Measurements from ENCODE around the gene HMGCS2.

HMGCS2 gene

DNA sequence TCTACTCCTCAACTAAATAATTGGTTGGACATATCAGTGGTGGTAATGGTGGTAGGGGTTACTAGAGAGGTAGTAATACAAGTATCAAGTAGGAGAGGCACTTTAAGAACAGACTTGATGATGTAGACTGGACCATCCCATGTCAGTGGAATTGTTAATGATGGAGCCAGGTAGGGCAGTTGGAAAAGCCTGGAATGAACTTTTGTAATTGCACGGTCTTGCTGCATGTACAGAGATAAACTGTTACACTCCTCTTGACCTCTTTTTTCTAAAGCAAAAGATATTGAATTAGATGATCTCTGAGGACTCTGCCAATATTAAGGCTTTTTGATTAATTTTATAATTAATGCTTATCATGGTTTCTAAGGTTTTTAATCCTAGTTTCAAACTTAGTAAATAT is 5.8 kb downstream of the HMGCS2 start:
- DNase-seq (ENCODE audit: low read depth), result no peak

DNA sequence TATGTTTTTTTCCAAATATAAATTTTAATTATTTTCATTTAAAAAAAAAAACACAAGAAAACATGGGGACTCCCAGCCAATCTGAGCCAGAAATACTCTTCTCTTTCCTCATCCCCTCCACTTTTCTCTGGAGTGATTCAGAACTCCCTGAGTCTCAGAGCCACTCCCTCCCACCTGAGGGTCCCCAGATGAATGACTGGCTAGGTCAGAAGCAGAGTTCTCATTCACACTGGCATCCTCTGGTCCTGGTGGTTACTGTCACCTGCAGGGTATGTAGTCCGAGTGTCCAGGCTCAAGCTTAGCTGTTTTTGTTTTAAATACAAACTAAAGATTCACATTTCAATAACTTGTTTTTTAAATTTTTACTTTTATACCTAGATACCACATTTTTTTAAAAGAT is 6.3 kb downstream of the HMGCS2 start:
- no peak for DNase-seq (ENCODE audit: low read depth)

DNA sequence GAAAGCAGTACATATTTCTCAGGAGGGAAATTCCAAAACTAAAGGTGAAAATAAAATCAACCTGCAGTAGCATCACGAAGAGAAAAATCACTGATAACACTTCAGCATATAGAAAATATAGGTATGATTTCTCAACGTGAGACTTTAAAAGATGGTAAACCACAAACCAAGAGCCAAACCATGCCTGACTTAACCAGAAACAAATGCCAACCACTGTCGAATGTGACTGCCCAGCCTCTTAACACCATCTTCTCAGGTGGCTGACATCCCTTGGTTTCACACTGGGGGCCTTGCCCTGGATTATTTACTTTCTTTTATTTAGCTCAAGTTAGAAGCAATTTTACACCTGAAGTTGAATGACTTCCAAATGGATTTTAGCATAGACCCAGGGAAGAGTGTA is 10.1 kb downstream of the HMGCS2 start:
- DNase-seq (ENCODE audit: low read depth), result no peak

- no peak for DNase-seq (ENCODE audit: low read depth)
Observed at GRCh38 chr1:119752592-119752991, 16.1 kb downstream of the HMGCS2 start.

GRCh38 chr1:119748040-119748439 is 20.7 kb downstream of the HMGCS2 start:
- no peak for DNase-seq (ENCODE audit: low read depth)

GRCh38 chr1:119747451-119747850 is 21.3 kb downstream of the HMGCS2 start:
- no peak for DNase-seq (ENCODE audit: low read depth)

DNA sequence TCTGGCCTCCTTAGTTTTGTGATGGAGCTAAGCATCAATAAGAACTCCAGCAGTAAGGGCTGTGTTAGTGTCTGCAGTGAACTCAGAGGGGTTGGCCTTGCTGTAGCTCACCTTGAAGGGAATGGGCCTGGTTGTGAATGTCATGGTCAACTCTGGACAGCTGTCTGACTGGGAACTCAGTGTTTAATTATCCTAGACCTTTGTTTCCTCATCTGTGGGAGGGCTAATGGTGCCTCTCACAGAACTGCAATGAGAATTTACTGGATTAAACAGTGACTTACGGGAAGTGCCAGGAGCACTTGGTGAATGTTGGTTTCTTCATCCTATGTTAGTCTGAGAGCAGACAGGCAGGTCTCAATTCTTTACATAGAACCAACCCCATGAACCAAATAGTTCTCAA is 23.7 kb downstream of the HMGCS2 start:
- no peak for DNase-seq (ENCODE audit: low read depth)

DNA sequence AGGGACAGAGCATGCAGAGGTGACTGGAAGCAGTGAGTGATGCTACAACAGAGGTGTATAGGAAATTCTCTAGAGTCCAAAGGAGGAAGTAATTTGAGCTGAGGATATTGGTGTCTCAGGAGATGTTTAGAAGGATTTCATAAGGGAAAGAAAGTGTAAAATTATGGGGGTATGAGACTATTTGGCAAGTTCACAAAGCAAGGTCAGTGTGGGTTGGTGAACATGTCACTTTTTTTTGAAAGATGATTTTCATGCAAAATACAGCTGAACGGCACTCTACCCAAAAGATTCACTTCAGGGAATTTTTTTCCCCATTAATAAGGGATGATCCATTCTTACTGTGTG is 24.1 kb downstream of the HMGCS2 start:
- no peak for DNase-seq (ENCODE audit: low read depth)

GRCh38 chr1:119743776-119744597 is 24.7 kb downstream of the HMGCS2 start:
- peak; percentile 26 for DNase-seq (ENCODE audit: low read depth)

DNA sequence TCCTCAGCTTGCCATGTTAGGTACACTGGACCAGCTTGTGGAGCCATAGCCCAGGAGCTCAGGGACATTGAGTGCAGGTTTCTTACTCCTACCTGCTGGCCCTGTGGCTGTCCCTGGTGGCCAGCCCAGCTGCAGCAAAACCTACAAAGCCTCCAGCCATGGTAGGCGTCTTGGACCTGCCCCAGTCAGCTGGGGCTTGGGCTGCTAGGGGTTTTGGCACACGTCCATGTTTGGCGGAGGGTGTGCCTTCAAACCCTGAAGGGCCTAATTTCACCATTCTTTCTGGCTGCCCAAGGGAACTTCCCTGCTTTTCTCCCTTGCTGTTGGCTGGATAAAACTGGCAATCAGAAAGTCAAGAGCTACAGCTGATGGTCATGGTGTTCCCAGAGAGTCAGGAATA is 25.4 kb downstream of the HMGCS2 start:
- DNase-seq (ENCODE audit: low read depth), result no peak

DNA sequence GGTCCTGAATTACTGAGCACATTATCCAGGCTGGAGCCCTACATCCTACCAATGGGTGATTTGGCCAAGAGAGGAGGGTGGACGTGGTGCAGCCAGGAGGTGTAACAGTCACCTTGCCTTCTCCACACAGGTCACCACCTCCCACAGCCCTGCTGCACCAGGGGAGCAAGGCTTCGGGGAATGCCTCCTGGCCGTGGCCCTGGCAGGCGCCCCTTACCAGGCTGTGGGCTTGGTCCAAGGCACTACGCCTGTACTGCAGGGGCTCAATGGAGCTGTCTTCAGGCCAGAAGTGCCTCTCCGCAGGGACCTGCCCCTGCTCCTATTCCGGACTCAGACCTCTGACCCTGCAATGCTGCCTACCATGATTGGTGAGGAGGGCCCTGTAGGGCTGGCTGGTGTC is 26.0 kb downstream of the HMGCS2 start:
- no peak for DNase-seq (ENCODE audit: low read depth)

GRCh38 chr1:119742202-119742601 is 26.5 kb downstream of the HMGCS2 start:
- DNase-seq (ENCODE audit: low read depth), result no peak

DNA sequence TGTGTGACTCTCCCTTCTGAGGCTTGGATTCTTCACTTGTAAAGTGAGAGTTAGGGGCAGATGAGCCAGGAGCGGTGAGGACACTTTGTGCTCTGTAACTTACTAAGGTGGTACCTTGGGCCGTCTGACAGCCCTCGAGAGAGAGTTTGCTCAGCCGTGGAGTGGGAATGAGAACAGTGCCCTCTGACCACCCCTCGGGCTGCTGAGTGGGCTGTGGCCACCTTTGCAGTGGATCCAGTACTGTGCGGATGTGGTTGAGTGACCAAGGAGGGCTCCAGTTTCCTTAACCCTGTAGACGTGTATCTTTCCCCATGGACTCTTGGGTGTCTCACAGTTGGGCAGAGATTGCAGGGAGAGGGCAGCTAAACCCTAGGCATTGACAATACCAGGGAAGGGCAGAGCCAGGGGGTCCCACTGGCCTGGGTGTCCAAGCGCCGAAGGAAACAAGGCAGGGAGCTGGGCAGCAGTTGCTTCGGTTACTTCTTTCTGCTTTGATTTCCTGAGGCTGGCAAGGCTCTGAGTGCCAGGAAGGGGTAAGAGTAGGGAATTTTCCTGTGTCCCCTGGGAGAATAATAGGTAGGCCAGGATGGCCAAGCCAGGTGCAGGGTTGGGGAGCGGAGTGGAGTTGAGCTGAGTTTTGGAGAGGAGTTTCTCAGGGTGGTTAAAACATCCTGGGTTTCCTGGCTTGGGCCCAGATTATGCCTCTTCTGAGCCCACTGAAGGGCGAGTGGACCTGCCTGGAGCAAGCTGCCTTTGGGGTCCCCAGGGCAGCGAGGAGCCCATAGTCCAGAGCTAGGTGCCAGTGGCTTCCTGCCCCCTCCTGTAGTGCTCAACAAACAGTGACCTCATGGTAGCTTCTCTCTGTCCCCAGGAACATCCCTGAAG is 27.6 kb downstream of the HMGCS2 start:
- no peak for DNase-seq (ENCODE audit: low read depth)

GRCh38 chr1:119740261-119740660 is 28.4 kb downstream of the HMGCS2 start:
- no peak for DNase-seq (ENCODE audit: low read depth)

GRCh38 chr1:119739150-119739549 is 29.6 kb downstream of the HMGCS2 start:
- DNase-seq (ENCODE audit: low read depth), result no peak

DNA sequence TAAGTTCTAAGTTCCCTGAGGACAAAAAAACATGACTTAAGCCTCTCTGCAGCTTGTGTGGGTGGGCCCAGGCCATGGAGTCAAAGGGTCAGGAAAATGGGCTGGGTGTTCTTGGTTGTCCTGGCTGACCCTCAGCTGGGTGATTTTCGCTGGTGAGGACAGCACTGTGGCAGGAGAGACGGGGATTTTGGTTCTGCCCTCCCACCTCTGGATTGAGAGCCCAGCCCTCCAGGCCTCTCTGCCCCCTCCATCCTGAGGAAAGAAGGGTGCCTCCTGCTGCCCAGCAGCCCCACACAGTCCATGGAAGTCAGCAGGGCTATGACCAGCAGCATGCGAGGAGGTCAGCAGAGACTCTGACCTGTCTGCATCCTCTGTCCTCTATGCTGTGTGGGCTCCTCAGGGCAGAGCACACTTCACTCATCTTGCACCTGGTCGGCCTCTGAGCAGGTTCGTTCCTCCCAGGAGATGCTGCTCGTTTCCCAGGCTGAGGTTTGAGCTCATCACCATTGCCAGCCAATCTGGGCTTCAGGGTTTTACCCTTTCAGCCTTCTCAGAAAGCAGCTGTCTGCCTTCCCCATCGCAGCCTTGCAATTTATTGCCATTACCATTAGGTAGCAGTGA is 30.5 kb downstream of the HMGCS2 start:
- no peak for DNase-seq (ENCODE audit: low read depth)

DNA sequence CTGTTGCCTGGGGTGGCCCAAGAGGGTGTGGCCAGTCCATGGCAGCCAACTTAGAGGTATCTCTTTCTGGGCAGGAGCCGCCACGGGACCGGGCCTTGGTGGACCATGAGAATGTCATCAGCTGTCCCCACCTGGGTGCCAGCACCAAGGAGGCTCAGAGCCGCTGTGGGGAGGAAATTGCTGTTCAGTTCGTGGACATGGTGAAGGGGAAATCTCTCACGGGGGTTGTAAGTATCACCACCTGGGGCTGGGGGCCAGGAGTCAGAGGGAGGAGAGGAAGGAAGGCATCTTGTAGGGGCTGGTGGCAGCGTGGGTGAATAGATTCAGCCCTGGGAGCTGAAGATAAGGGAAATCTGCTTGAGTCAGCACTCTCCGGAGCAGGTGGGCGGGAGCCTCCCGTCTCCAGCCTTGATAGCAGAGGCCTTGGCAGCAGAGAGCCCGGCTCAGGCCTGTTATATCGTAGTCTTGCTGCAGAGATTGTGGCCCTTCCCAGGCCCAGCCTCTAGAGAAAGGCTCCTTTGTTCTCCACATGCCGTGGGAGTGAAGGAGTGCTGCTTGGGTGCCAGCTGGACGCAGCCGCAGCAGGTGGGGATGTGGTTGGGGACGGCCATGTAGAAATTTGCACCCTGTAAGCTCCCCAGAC is 31.5 kb downstream of the HMGCS2 start:
- DNase-seq (ENCODE audit: low read depth), result no peak

GRCh38 chr1:119736649-119737039 is 32.1 kb downstream of the HMGCS2 start:
- DNase-seq (ENCODE audit: low read depth), result no peak

GRCh38 chr1:119735217-119735616 is 33.5 kb downstream of the HMGCS2 start:
- DNase-seq (ENCODE audit: low read depth), result no peak

DNA sequence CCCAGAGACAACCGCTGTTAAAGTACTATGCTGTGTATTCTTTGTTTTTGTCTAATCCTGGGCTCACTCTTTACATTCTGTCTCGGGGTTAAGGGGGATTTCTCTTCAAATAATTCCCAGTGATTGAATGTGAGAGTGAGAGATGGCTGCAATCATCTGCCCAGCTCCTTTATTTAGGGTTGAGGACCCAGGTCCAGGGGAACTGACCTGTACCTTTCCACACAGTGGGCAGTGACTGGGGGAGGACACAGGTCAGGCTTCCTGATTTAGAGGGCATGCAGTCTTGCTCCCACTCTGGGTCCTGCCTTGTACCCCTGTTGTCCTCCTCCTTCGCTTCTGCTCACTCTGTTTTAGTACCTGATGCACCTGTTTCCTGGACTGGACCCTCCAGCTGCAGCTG is 35.0 kb downstream of the HMGCS2 start:
- DNase-seq (ENCODE audit: low read depth), result no peak

- DNase-seq (ENCODE audit: low read depth), result no peak
Observed at GRCh38 chr1:119732465-119733168, 36.1 kb downstream of the HMGCS2 start.
